GM12878 (cell line): Measurements from ENCODE around the gene C22orf31. TPM values are rescaled to one million over a fixed set of nuclear protein-coding genes. Genes with fewer than 3 reads are reported as not detected.

Experiments used
- ATAC-seq: fragments of 200-7000 bp; cut with Tn5 transposase; 3 replicates; pipeline ENCODE4 v1.9.1; 2020; ENCODE audit warnings: mild to moderate bottlenecking, moderate library complexity
- BruUV-seq: library from RNA; stranded (reverse); fragments of 400-500 nt; replicated peaks from 2 replicates; lab custom pipeline; 2021; lab: Mats Ljungman, UMichigan
- CTCF ChIA-PET: fragments of 300-600 bp; sonication (Branson Sonifier 250); formaldehyde crosslinking; extraction: SDS; loops from one replicate; lab custom pipeline; 2021; ENCODE audit warnings: inconsistent platforms; lab: Yijun Ruan, JAX
- POLR2A ChIA-PET: fragments of 350-600 bp; formaldehyde crosslinking; extraction: SDS; loops from one replicate; lab custom pipeline; 2021; ENCODE audit warnings: inconsistent platforms; lab: Charles Lee
- RAD21 ChIA-PET: fragments of 300-600 bp; sonication (Branson Sonifier 250); formaldehyde crosslinking; loops from one replicate; lab custom pipeline; 2023; ENCODE audit warnings: antibody characterized with exemption; ENCODE audit not compliant: unreplicated experiment; lab: Charles Lee
- SMC1A ChIA-PET: fragments of 300-600 bp; sonication (Branson Sonifier 250); formaldehyde crosslinking; loops from one replicate; lab custom pipeline; 2023; ENCODE audit not compliant: unreplicated experiment, uncharacterized antibody; lab: Charles Lee
- DNase-seq: peaks from one replicate; pipeline ENCODE4 v3.0.0-alpha.2; 2011; ENCODE audit warnings: low read depth, low spot score
- FAIRE-seq: peaks from 3 replicates; lab custom pipeline; 2011; peaks lifted over from hg19 to GRCh38; lab: Jason Lieb, UNC
- H2AFZ ChIP-seq: 2 replicates; pipeline ENCODE4 v1.6.0; 2011; ENCODE audit warnings: low read depth, low read length, control low read depth; ENCODE audit not compliant: control insufficient read depth
- H3K27ac ChIP-seq: 2 replicates; pipeline ENCODE4 v1.5.1; 2011; ENCODE audit warnings: control low read depth; ENCODE audit not compliant: control insufficient read depth, insufficient read depth
- H3K27me3 ChIP-seq, 2 experiments: replicated peaks in 1 of 2; 2 replicates each; pipeline versions ENCODE4 v1.6.0 to v1.6.1; 2011; ENCODE audit warnings: low read length in 1 of 2; ENCODE audit not compliant: control insufficient read depth in 2 of 2, insufficient read depth in 2 of 2
- H3K36me3 ChIP-seq, 2 experiments: 2 replicates each; pipeline ENCODE4 v1.5.1; 2011; ENCODE audit warnings: low read length in 1 of 2; ENCODE audit not compliant: control insufficient read depth in 2 of 2, insufficient read depth in 2 of 2
- H3K4me1 ChIP-seq: 2 replicates; pipeline ENCODE4 v1.6.1; 2011; ENCODE audit warnings: mild to moderate bottlenecking, low read length, moderate library complexity, mixed read lengths; ENCODE audit not compliant: control insufficient read depth, insufficient read depth
- H3K4me2 ChIP-seq: 2 replicates; pipeline ENCODE4 v1.6.0; 2011; ENCODE audit warnings: control low read depth; ENCODE audit not compliant: control insufficient read depth, insufficient read depth
- H3K4me3 ChIP-seq: fragments of 200-600 bp; sonication (generic); 2 replicates; pipeline ENCODE4 v1.5.1; 2016
- H3K79me2 ChIP-seq: 2 replicates; pipeline ENCODE4 v1.6.0; 2011; ENCODE audit warnings: low read length; ENCODE audit not compliant: control insufficient read depth, insufficient read depth
- H3K9ac ChIP-seq: 2 replicates; pipeline ENCODE4 v1.8.0; 2011; ENCODE audit warnings: low read length, control low read depth, mixed read lengths; ENCODE audit not compliant: control insufficient read depth, insufficient read depth
- H3K9me3 ChIP-seq: replicated peaks from 3 replicates; pipeline ENCODE4 v1.5.1; 2011; ENCODE audit warnings: mild to moderate bottlenecking, low read length; ENCODE audit not compliant: control insufficient read depth, insufficient read depth
- H4K20me1 ChIP-seq: 2 replicates; pipeline ENCODE4 v1.6.0; 2011; ENCODE audit not compliant: control insufficient read depth, insufficient read depth
- BCL11A ChIP-seq: IDR thresholded peaks from 2 replicates; pipeline ENCODE4 v1.6.1; 2011; ENCODE audit warnings: low read depth, low read length
- ELK1 ChIP-seq: IDR thresholded peaks from 2 replicates; pipeline ENCODE4 v1.6.1; 2012; ENCODE audit warnings: low read depth, low read length, improper control_type of control experiment
- FOS ChIP-seq: IDR thresholded peaks from 3 replicates; pipeline ENCODE4 v1.6.1; 2011; ENCODE audit warnings: borderline replicate concordance; ENCODE audit not compliant: insufficient read length; ENCODE audit errors: extremely low read depth
- KLF5 ChIP-seq: fragments of 450-650 bp; IDR thresholded peaks from 2 replicates; pipeline ENCODE4 v1.6.1; 2014; ENCODE audit warnings: mild to moderate bottlenecking; ENCODE audit not compliant: partially characterized antibody
- MLLT1 ChIP-seq: fragments of 450-650 bp; IDR thresholded peaks from 2 replicates; pipeline ENCODE4 v1.6.1; 2016; ENCODE audit warnings: mild to moderate bottlenecking
- NFIC ChIP-seq: IDR thresholded peaks from 2 replicates; pipeline ENCODE4 v1.6.1; 2012; ENCODE audit warnings: low read depth, mild to moderate bottlenecking, inconsistent platforms, low read length, moderate library complexity
- NFYB ChIP-seq: IDR thresholded peaks from 2 replicates; pipeline ENCODE4 v1.6.1; 2011; ENCODE audit warnings: low read depth, mild to moderate bottlenecking, low read length, improper control_type of control experiment, moderate library complexity; ENCODE audit not compliant: insufficient read depth
- RELA ChIP-seq: fragments of 450-650 bp; IDR thresholded peaks from 2 replicates; pipeline ENCODE4 v1.8.0; 2014; ENCODE audit warnings: borderline replicate concordance; ENCODE audit not compliant: partially characterized antibody
- RFX5 ChIP-seq: IDR thresholded peaks from 2 replicates; pipeline ENCODE4 v1.6.1; 2011; ENCODE audit warnings: low read depth, low read length, improper control_type of control experiment
- RUNX3 ChIP-seq: IDR thresholded peaks from 2 replicates; pipeline ENCODE4 v1.6.1; 2012; ENCODE audit warnings: low read length, inconsistent platforms
- SMAD1 ChIP-seq: fragments of 450-650 bp; IDR thresholded peaks from 2 replicates; pipeline ENCODE4 v1.6.1; 2018; ENCODE audit warnings: mild to moderate bottlenecking, low read depth; ENCODE audit not compliant: partially characterized antibody
- SP1 ChIP-seq: IDR thresholded peaks from one replicate; pipeline ENCODE4 v1.6.1; 2011; ENCODE audit warnings: low read depth, low read length
- STAT3 ChIP-seq: IDR thresholded peaks from 2 replicates; pipeline ENCODE4 v1.6.1; 2011; ENCODE audit warnings: low read depth, low read length, improper control_type of control experiment
- TCF3 ChIP-seq: IDR thresholded peaks from 2 replicates; pipeline ENCODE4 v1.6.1; 2012; ENCODE audit warnings: low read depth, mild to moderate bottlenecking, low read length, borderline replicate concordance; ENCODE audit not compliant: insufficient read depth
- WGBS: methylation state at CpG from one replicate; pipeline ENCODE4 v1.1.6; 2016; ENCODE audit warnings: low lambda C conversion rate; ENCODE audit not compliant: insufficient replicate concordance, insufficient coverage; ENCODE audit errors: missing lambda C conversion rate; 5-methylcytosine and 5-hydroxymethylcytosine counted together
- in situ Hi-C: fragments of 300-500 bp; cut with MboI; formaldehyde crosslinking; loops from 9 replicates; pipeline ENCODE4 v1.14.3; 2018; ENCODE audit warnings: mixed read lengths
- intact Hi-C: fragments of 100-400 bp; cut with micrococcal nuclease; formaldehyde crosslinking; loops from one replicate; pipeline ENCODE4 v1.14.2; 2022; ENCODE audit not compliant: unreplicated experiment
- polyA plus RNA-seq, 11 experiments: library from polyadenylated mRNA; depleted of rRNA in 4 of 11; unstranded in 6 of 11; stranded (reverse) in 5 of 11; fragments of >200 nt; fragmentation: Nextera tagmentation in 4 of 11; fragmentation: Illumina TruSeq in 1 of 11; extraction: Ambion mirVana in 4 of 11; extraction: Trizol in 1 of 11; gene quantifications; 1 replicate in 1 of 11; 2 replicates in 10 of 11; pipeline versions ENCODE4 v1.2.1 to v1.2.3, GENCODE V29; 2011 to 2016; ENCODE audit warnings: inconsistent platforms in 2 of 11, missing spikeins in 2 of 11, low read depth in 1 of 11
- total RNA-seq, 4 experiments: library from RNA; depleted of rRNA in 3 of 4; stranded (reverse); fragments of >200 nt in 3 of 4; fragmentation: Illumina TruSeq in 1 of 4; extraction: Trizol in 1 of 4; gene quantifications; 2 replicates each; pipeline versions ENCODE4 v1.2.1 to v1.2.3, GENCODE V29; 2013 to 2021
- TF ChIP-seq, protein P1 (sequence below): fragments of 150-350 bp; IDR thresholded peaks from 2 replicates; pipeline ENCODE4 v1.6.1; 2016; ENCODE audit warnings: low read depth, low read length
- TF ChIP-seq, protein P2 (sequence below): IDR thresholded peaks from 2 replicates; pipeline ENCODE4 v1.6.1; 2012; ENCODE audit warnings: low read length, inconsistent platforms

The C22orf31 gene
- total and polyA plus RNA-seq, 10 of the 15 experiments (the other 5 are each of a cell fraction or from before 2014, with no cell fraction given): not detected

DNA sequence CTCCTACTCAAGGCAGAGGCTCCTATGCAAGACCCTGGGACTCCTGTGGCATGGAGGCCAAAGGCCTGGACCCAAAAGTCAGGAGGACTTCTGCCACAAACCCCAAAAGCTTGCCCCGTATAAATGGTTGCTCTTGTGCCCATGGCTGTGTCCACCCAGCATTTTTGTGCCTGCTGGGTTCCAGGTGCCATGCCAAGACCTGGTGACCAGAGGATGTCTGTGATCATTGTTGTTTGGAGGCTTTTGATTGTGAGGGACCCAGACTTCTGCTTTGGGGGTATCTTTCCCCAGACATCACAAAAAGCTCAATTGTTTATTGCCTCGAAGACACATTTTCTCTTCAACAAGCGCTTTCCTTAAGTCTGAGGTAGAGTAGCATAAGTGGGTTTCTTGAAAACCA is 35.1 kb downstream of the C22orf31 start:
- RAD21 ChIA-PET: interaction anchor here (1.3 to 3.9 kb wide), 5 partner anchors 12 to 111 kb away, joined by 3 to 34 read pairs (median 3); no protein-coding TSS in a partner anchor
- Histone ChIP-seq H3K9ac (no peak overlapping the region), H3K27ac (no peak overlapping the region), H3K79me2 (no peaks in the 10 kb centered on the region), H3K27me3 (0 out of 4 replicates have a peak, but pooled peaks cover 0 to 6% of the 10 kb centered on the region in 2 experiments), H2AFZ (no peak overlapping the region), H4K20me1 (no peaks in the 10 kb centered on the region), H3K36me3 (no peaks in the 10 kb centered on the region), H3K4me2 (no peak overlapping the region), H3K9me3 (no peaks in the 10 kb centered on the region; the same call in 2 of the 3 replicates), H3K4me3 (no peak overlapping the region), H3K4me1 (no peaks in the 10 kb centered on the region)
- ATAC-seq (no peak), DNase-seq (no peak), FAIRE-seq (no peak)
- in situ Hi-C loops (loop anchor here (25.0 kb wide), 1 partner anchor 989 kb away; no protein-coding TSS in a partner anchor), intact Hi-C loops (no loop called here)
- TF ChIP-seq NFYB (no peak), FOS (no peak), TCF3 (no peak), ELK1 (no peak), RELA (no peak), KLF5 (no peak), NFIC (no peak), MLLT1 (no peak), RFX5 (no peak), SMAD1 (no peak), STAT3 (no peak), RUNX3 (no peak), SP1 (no peak), BCL11A (no peak)
- TF ChIP-seq, protein P1, sequence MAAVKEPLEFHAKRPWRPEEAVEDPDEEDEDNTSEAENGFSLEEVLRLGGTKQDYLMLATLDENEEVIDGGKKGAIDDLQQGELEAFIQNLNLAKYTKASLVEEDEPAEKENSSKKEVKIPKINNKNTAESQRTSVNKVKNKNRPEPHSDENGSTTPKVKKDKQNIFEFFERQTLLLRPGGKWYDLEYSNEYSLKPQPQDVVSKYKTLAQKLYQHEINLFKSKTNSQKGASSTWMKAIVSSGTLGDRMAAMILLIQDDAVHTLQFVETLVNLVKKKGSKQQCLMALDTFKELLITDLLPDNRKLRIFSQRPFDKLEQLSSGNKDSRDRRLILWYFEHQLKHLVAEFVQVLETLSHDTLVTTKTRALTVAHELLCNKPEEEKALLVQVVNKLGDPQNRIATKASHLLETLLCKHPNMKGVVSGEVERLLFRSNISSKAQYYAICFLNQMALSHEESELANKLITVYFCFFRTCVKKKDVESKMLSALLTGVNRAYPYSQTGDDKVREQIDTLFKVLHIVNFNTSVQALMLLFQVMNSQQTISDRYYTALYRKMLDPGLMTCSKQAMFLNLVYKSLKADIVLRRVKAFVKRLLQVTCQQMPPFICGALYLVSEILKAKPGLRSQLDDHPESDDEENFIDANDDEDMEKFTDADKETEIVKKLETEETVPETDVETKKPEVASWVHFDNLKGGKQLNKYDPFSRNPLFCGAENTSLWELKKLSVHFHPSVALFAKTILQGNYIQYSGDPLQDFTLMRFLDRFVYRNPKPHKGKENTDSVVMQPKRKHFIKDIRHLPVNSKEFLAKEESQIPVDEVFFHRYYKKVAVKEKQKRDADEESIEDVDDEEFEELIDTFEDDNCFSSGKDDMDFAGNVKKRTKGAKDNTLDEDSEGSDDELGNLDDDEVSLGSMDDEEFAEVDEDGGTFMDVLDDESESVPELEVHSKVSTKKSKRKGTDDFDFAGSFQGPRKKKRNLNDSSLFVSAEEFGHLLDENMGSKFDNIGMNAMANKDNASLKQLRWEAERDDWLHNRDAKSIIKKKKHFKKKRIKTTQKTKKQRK: no peak
- TF ChIP-seq, protein P2, sequence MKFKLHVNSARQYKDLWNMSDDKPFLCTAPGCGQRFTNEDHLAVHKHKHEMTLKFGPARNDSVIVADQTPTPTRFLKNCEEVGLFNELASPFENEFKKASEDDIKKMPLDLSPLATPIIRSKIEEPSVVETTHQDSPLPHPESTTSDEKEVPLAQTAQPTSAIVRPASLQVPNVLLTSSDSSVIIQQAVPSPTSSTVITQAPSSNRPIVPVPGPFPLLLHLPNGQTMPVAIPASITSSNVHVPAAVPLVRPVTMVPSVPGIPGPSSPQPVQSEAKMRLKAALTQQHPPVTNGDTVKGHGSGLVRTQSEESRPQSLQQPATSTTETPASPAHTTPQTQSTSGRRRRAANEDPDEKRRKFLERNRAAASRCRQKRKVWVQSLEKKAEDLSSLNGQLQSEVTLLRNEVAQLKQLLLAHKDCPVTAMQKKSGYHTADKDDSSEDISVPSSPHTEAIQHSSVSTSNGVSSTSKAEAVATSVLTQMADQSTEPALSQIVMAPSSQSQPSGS: no peak
- SMC1A ChIA-PET: interaction anchor here (0.8 to 4.7 kb wide), 9 partner anchors 9 to 117 kb away, joined by 3 to 32 read pairs (median 4); no protein-coding TSS in a partner anchor
- POLR2A ChIA-PET: interaction anchor here (0.6 to 3.0 kb wide), 3 partner anchors 10 to 88 kb away, joined by 3 to 27 read pairs (median 3); no protein-coding TSS in a partner anchor
- no TSS peak for BruUV-seq
- CTCF ChIA-PET: interaction anchor here (0.8 to 7.4 kb wide), 4 partner anchors 11 to 108 kb away, joined by 3 to 63 read pairs (median 13); no protein-coding TSS in a partner anchor
- WGBS: 41% methylated on average over 3 of the region's 3 CpGs
